ENCODE data around the gene WDR90. TPM values are rescaled to one million over a fixed set of nuclear protein-coding genes. Genes with fewer than 3 reads are reported as not detected.
A peak's percentile ranks its signal among the peaks of the same experiment; 100 is the strongest.

Gene WDR90
- total and polyA plus RNA-seq, 2 of the 13 experiments (the other 11 are each of a cell fraction or from before 2014, with no cell fraction given), result 14.9 to 28.9 TPM

- TF ChIP-seq ZNF275 (CRISPR knock-in tag; IDR thresholded peaks at IDR 0.05; ENCODE audit: borderline replicate concordance) (0 out of 2 replicates have a peak, but pooled peaks have one; percentile 26), ZNF772 (CRISPR knock-in tag; IDR thresholded peaks at IDR 0.05) (peak; percentile 83; the same call in 1 of the 2 replicates), PRPF4 (IDR thresholded peaks at IDR 0.05; ENCODE audit: low read depth, low read length, poor library complexity, severe bottlenecking) (no peak), DBP (CRISPR knock-in tag; IDR thresholded peaks at IDR 0.05; ENCODE audit: not compliant biosample characterization) (peak; percentile 54), GLI4 (CRISPR knock-in tag; IDR thresholded peaks at IDR 0.05; ENCODE audit: borderline replicate concordance) (no peak), ZFY (CRISPR knock-in tag; IDR thresholded peaks at IDR 0.05) (peak; percentile 69), NONO (IDR thresholded peaks at IDR 0.05) (no peak), NONO (CRISPR knock-in tag; conservative IDR thresholded peaks at IDR 0.05) (no peak; the same call in 1 of the 2 replicates), ZNF776 (CRISPR knock-in tag; IDR thresholded peaks at IDR 0.05) (peak; percentile 86; the same call in 1 of the 2 replicates), NR2F1 (CRISPR knock-in tag; IDR thresholded peaks at IDR 0.05) (no peak), XBP1 (CRISPR knock-in tag; IDR thresholded peaks at IDR 0.05) (no peak), RNF219 (CRISPR knock-in tag; IDR thresholded peaks at IDR 0.05) (no peak), ARNT2 (CRISPR knock-in tag; IDR thresholded peaks at IDR 0.05; ENCODE audit: low read depth) (peak; percentile 71), ZNF414 (CRISPR knock-in tag; IDR thresholded peaks at IDR 0.05) (peak; percentile 75; the same call in 1 of the 2 replicates), ZNF468 (CRISPR knock-in tag; IDR thresholded peaks at IDR 0.05) (peak; percentile 86; the same call in 1 of the 2 replicates), E2F5 (CRISPR knock-in tag; conservative IDR thresholded peaks at IDR 0.05) (no peak), ATF2 (CRISPR knock-in tag; IDR thresholded peaks at IDR 0.05) (no peak), ZNF44 (CRISPR knock-in tag; IDR thresholded peaks at IDR 0.05) (no peak), KDM4B (CRISPR knock-in tag; IDR thresholded peaks at IDR 0.05) (no peak), SIN3A (IDR thresholded peaks at IDR 0.05; ENCODE audit: borderline replicate concordance, low read depth, low read length) (0 out of 2 replicates have a peak, but pooled peaks have one; percentile 15), SMAD9 (CRISPR knock-in tag; IDR thresholded peaks at IDR 0.05) (no peak)
Observed at GRCh38 chr16:695355-696089, 46.4 kb downstream of the WDR90 start (continued).
